Measurements from ENCODE around the gene SPCS2.

SPCS2 gene

GRCh38 chr11:74948898-74949752 is at the start of gene SPCS2, which contains the start of gene XRRA1:
Gene SPCS2 (plus strand): TSS chr11:74949266. CDS start chr11:74949286, 20 bp downstream.
Gene XRRA1 (minus strand): TSS chr11:74949091. CDS start chr11:74940878, 8,213 bp downstream.
- Histone ChIP-seq H3K4me3 (ENCODE audit: low read length) (peak within 1 kb of the TSS; percentile 76), H3K27me3 (ENCODE audit: insufficient read depth, low read length) (no peaks in the 10 kb centered on the region), H3K4me1 (ENCODE audit: insufficient read depth, low read length) (peaks cover 11% of the 10 kb centered on the region), H2AFZ (ENCODE audit: low read depth, low read length) (peak within 1 kb of the TSS; percentile 96), H3K9me3 (ENCODE audit: low read length) (peaks cover under 1% of the 10 kb centered on the region), H3K36me3 (ENCODE audit: insufficient read depth, low read length) (peaks cover 10% of the 10 kb centered on the region)

- Histone ChIP-seq H3K4me1 (ENCODE audit: insufficient read depth, low read length) (no peaks in the 10 kb centered on the region), H3K27me3 (ENCODE audit: insufficient read depth, low read length) (no peaks in the 10 kb centered on the region), H3K9me3 (ENCODE audit: low read length) (no peaks in the 10 kb centered on the region), H3K4me3 (ENCODE audit: low read length) (no peak overlapping the region), H2AFZ (ENCODE audit: low read depth, low read length) (no peak overlapping the region), H3K36me3 (ENCODE audit: insufficient read depth, low read length) (peaks cover 8% of the 10 kb centered on the region)
These were observed 46.7 kb upstream of the SPCS2 start for GRCh38 chr11:74902342-74902741.

- Histone ChIP-seq H3K4me3 (ENCODE audit: low read length) (no peak overlapping the region), H3K4me1 (ENCODE audit: insufficient read depth, low read length) (no peaks in the 10 kb centered on the region), H3K36me3 (ENCODE audit: insufficient read depth, low read length) (peaks cover 16% of the 10 kb centered on the region), H3K9me3 (ENCODE audit: low read length) (no peaks in the 10 kb centered on the region), H2AFZ (ENCODE audit: low read depth, low read length) (no peak overlapping the region), H3K27me3 (ENCODE audit: insufficient read depth, low read length) (no peaks in the 10 kb centered on the region)
These were observed 43.7 kb upstream of the SPCS2 start for GRCh38 chr11:74905326-74905725.

GRCh38 chr11:74909385-74909784 is 39.7 kb upstream of the SPCS2 start:
- no peaks in the 10 kb centered on the region for H3K4me1 ChIP-seq (ENCODE audit: insufficient read depth, low read length)
- H2AFZ ChIP-seq (ENCODE audit: low read depth, low read length): no peak overlapping the region
- no peak overlapping the region for H3K4me3 ChIP-seq (ENCODE audit: low read length)
- no peaks in the 10 kb centered on the region for H3K27me3 ChIP-seq (ENCODE audit: insufficient read depth, low read length)
- H3K9me3 ChIP-seq (ENCODE audit: low read length): no peaks in the 10 kb centered on the region
- peaks cover 23% of the 10 kb centered on the region for H3K36me3 ChIP-seq (ENCODE audit: insufficient read depth, low read length)

- Histone ChIP-seq H3K9me3 (ENCODE audit: low read length) (no peaks in the 10 kb centered on the region), H3K4me3 (ENCODE audit: low read length) (no peak overlapping the region), H2AFZ (ENCODE audit: low read depth, low read length) (no peak overlapping the region), H3K36me3 (ENCODE audit: insufficient read depth, low read length) (peaks cover 23% of the 10 kb centered on the region), H3K4me1 (ENCODE audit: insufficient read depth, low read length) (no peaks in the 10 kb centered on the region), H3K27me3 (ENCODE audit: insufficient read depth, low read length) (no peaks in the 10 kb centered on the region)
These were observed 39.3 kb upstream of the SPCS2 start for GRCh38 chr11:74909812-74910211.

GRCh38 chr11:74923125-74923524 is 25.9 kb upstream of the SPCS2 start:
- Histone ChIP-seq H3K36me3 (ENCODE audit: insufficient read depth, low read length) (peaks cover 18% of the 10 kb centered on the region), H3K27me3 (ENCODE audit: insufficient read depth, low read length) (no peaks in the 10 kb centered on the region), H2AFZ (ENCODE audit: low read depth, low read length) (no peak overlapping the region), H3K4me1 (ENCODE audit: insufficient read depth, low read length) (no peaks in the 10 kb centered on the region), H3K9me3 (ENCODE audit: low read length) (no peaks in the 10 kb centered on the region), H3K4me3 (ENCODE audit: low read length) (no peak overlapping the region)

- Histone ChIP-seq H3K4me1 (ENCODE audit: insufficient read depth, low read length) (no peaks in the 10 kb centered on the region), H3K9me3 (ENCODE audit: low read length) (no peaks in the 10 kb centered on the region), H3K4me3 (ENCODE audit: low read length) (no peak overlapping the region), H2AFZ (ENCODE audit: low read depth, low read length) (no peak overlapping the region), H3K36me3 (ENCODE audit: insufficient read depth, low read length) (peaks cover 2% of the 10 kb centered on the region), H3K27me3 (ENCODE audit: insufficient read depth, low read length) (no peaks in the 10 kb centered on the region)
These were observed 23.8 kb upstream of the SPCS2 start for GRCh38 chr11:74925281-74925680.

- Histone ChIP-seq H3K36me3 (ENCODE audit: insufficient read depth, low read length) (peaks cover 1% of the 10 kb centered on the region), H2AFZ (ENCODE audit: low read depth, low read length) (no peak overlapping the region), H3K4me1 (ENCODE audit: insufficient read depth, low read length) (no peaks in the 10 kb centered on the region), H3K4me3 (ENCODE audit: low read length) (no peak overlapping the region), H3K27me3 (ENCODE audit: insufficient read depth, low read length) (no peaks in the 10 kb centered on the region), H3K9me3 (ENCODE audit: low read length) (no peaks in the 10 kb centered on the region)
These were observed 22.6 kb upstream of the SPCS2 start for GRCh38 chr11:74926304-74927030.

GRCh38 chr11:74927496-74927895 is 21.6 kb upstream of the SPCS2 start:
- no peak overlapping the region for H2AFZ ChIP-seq (ENCODE audit: low read depth, low read length)

GRCh38 chr11:74929431-74930363 is 19.4 kb upstream of the SPCS2 start:
- no peaks in the 10 kb centered on the region for H3K9me3 ChIP-seq (ENCODE audit: low read length)
- no peaks in the 10 kb centered on the region for H3K4me1 ChIP-seq (ENCODE audit: insufficient read depth, low read length)
- no peak overlapping the region for H2AFZ ChIP-seq (ENCODE audit: low read depth, low read length)
- H3K4me3 ChIP-seq (ENCODE audit: low read length): no peak overlapping the region
- no peaks in the 10 kb centered on the region for H3K27me3 ChIP-seq (ENCODE audit: insufficient read depth, low read length)
- peaks cover 4% of the 10 kb centered on the region for H3K36me3 ChIP-seq (ENCODE audit: insufficient read depth, low read length)

More at GRCh38 chr11:74927496-74927895, 21.6 kb upstream of the SPCS2 start:
- Histone ChIP-seq H3K9me3 (ENCODE audit: low read length) (no peaks in the 10 kb centered on the region), H3K4me3 (ENCODE audit: low read length) (no peak overlapping the region), H3K36me3 (ENCODE audit: insufficient read depth, low read length) (no peaks in the 10 kb centered on the region), H3K4me1 (ENCODE audit: insufficient read depth, low read length) (no peaks in the 10 kb centered on the region), H3K27me3 (ENCODE audit: insufficient read depth, low read length) (no peaks in the 10 kb centered on the region)

- Histone ChIP-seq H3K4me1 (ENCODE audit: insufficient read depth, low read length) (no peaks in the 10 kb centered on the region), H3K9me3 (ENCODE audit: low read length) (no peaks in the 10 kb centered on the region), H3K27me3 (ENCODE audit: insufficient read depth, low read length) (no peaks in the 10 kb centered on the region), H2AFZ (ENCODE audit: low read depth, low read length) (no peak overlapping the region), H3K4me3 (ENCODE audit: low read length) (no peak overlapping the region), H3K36me3 (ENCODE audit: insufficient read depth, low read length) (peaks cover 25% of the 10 kb centered on the region)
These were observed 16.9 kb upstream of the SPCS2 start for GRCh38 chr11:74932169-74932568.

GRCh38 chr11:74932797-74933196 is 16.3 kb upstream of the SPCS2 start:
- H3K4me1 ChIP-seq (ENCODE audit: insufficient read depth, low read length): no peaks in the 10 kb centered on the region
- H3K27me3 ChIP-seq (ENCODE audit: insufficient read depth, low read length): no peaks in the 10 kb centered on the region
- no peak overlapping the region for H3K4me3 ChIP-seq (ENCODE audit: low read length)
- no peaks in the 10 kb centered on the region for H3K9me3 ChIP-seq (ENCODE audit: low read length)
- peaks cover 27% of the 10 kb centered on the region for H3K36me3 ChIP-seq (ENCODE audit: insufficient read depth, low read length)
- no peak overlapping the region for H2AFZ ChIP-seq (ENCODE audit: low read depth, low read length)
